NCI-H2196 treated with DMSO at 0.1 percent for 48 hours (cell line): ENCODE results near the gene ARHGEF4.

ENCODE experiments used
- DNase-seq: peaks from one replicate; lab custom pipeline; 2025; ENCODE audit not compliant: unreplicated experiment; lab: John Stamatoyannopoulos, UW

The ARHGEF4 gene

DNA sequence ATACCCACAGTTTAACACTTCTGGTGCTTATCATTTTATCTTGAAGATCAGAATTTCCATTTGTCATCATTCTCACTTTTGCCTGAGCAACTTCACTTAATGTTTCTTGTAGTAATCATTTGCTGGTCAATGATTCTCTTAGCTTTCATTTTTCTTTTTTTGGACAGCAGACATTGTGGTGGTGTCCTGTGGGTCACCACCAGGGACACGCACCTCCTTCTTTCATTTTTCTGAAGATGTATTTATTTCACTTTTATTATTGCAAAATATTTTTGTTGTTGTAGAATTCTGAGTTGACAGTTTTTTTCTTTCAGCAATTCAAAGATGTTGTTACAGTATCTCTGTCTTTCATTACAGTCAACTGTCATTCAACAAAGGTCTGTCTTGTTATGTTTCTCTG, 172.3 kb downstream of the ARHGEF4 start:
- no peak for DNase-seq

- no peak for DNase-seq
Measured at GRCh38 chr2:131009713-131010475, 173.2 kb downstream of the ARHGEF4 start.

- no peak for DNase-seq
Measured at GRCh38 chr2:131010566-131010965, 173.9 kb downstream of the ARHGEF4 start.

- DNase-seq, result no peak
Measured at GRCh38 chr2:131011486-131011885, 174.8 kb downstream of the ARHGEF4 start.

GRCh38 chr2:131014141-131014540, 177.4 kb downstream of the ARHGEF4 start:
- DNase-seq, result no peak

DNA sequence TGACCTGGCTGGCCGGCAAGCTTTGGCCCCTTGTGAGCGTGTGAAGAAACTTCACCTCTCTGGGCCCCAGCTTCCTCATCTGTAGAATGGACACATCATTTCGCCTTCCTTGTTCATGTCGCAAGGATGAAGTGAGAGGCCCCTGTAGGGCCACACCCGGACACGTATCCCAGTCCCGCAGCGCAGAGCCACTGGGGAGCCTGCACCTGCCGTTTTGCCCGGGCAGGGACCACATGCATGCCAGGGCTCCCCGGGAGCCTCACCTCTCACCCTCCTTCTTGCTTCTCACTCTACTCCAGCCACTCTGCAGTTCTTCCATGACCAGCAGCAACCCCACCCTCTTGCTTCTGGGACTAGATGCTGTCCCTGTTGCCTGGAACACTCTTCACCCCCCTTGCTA, 179.1 kb downstream of the ARHGEF4 start:
- no peak for DNase-seq

- DNase-seq, result no peak
Measured at GRCh38 chr2:131016826-131017741, 180.4 kb downstream of the ARHGEF4 start.

DNA sequence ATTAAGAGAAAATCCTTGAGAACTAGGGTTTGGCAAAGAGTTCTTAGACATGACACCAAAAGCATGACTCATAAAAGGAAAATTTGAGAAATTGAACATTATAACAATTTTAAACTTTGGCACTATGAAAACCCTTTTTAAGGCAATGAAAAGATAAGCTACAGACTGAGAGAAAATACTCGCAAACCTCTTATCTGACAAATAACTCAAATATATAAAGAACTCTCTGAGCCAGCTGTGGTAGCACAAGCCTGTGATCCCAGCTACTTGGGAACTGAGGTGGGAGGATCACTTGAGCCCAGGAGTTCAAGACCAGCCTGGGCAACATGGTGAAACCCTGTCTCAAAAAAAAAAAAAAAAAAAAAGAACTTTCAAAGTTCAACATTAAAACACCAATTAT, 186.0 kb downstream of the ARHGEF4 start:
- no peak for DNase-seq

DNA sequence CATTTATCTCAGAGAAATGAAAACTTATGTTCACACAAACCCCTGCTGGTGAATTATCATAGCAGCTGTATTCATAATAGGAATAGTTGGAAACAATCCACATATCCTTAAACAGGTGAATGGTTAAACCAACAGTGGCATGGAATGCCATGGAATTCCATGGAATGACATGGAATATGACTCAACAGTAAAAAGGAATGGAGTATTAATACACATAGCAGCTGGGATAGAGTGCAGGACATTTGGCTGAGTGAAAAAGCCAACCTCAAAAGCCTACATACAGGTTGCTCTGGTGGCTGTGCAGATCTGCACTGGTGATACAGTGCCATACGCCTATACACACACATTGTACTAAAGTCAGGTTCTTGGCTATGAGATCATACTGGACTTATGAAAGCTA, 187.0 kb downstream of the ARHGEF4 start:
- DNase-seq, result no peak

DNA sequence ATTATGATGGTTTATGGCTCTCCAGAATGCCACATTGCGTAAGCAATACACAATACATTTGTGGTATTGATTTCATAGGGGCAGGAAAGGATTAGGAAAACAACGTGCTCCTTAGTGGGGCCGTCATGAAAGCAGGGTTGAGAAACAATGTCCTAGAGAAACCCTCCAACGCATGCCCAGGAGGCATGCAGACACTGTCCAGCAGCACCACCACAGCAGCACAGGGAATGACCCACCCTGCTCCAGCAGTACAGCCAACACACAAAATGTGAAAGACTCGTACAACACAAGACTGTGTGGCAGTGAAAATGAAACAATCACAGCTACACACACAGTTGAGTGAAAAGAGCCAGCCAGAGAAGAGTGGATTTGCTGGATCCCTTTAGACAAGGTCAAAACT, 190.2 kb downstream of the ARHGEF4 start:
- DNase-seq, result no peak

GRCh38 chr2:131027566-131028528, 191.1 kb downstream of the ARHGEF4 start:
- DNase-seq, result no peak

DNA sequence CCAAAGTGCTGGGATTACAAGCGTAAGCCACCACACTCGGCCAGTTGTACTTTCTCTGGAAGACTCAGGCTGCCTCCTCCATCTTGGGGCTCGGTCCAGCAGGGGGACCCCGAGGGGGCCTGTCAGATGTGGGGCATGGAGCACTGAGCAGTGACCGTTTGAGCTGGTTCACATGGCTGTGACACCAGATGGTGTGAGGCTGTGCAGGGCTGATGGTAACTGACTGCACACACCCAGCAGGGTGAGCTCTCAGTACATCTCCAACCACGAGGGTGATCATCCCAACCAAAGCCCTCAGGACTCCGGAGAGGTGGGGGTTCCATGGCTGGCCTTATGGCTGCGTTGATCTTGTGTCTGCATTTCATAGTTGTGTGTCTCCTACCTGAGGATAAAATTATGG, 193.1 kb downstream of the ARHGEF4 start:
- DNase-seq, result no peak

- DNase-seq, result no peak
Measured at GRCh38 chr2:131030478-131030971, 193.8 kb downstream of the ARHGEF4 start.

DNA sequence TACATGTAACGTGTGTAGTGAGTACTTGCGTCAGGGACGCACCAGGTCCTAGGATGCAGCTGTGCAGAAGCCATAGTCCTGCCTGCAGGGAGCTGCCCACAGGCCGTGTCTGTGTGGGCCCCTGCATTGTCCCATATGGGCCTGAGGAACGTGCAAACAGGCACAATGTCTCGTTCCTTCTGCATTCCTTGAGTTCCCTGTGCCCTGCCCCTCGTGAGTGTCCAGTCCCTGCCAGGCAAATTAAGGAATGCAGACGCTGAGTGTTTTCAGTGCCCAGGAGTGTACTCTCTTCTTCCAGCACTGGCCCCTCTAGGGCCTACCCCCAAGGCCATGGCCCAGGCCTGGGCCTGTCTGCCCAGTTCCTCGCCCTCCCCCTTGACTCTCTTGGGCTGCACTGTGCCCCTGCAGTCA, 194.7 kb downstream of the ARHGEF4 start:
- no peak for DNase-seq

DNA sequence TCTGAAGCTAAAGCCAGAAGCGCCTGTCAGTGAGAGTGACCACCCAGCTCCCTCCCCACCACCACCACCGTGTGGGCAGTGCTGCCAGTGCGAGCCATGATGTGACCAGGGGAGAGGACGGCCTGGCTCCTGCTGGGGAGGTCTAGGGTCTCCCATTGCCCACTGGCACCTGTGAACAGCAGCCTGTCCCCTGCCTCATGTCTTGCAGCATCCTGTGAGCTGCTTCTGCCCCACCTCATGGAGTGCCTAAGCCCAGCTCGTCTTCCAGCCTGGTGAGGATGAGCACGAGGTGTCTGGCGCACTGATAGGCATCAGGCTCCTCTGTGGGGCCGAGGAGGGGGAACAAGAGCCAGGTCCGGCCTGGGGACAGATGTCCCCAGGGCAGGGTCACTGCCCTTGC, 195.2 kb downstream of the ARHGEF4 start:
- DNase-seq, result no peak

DNA sequence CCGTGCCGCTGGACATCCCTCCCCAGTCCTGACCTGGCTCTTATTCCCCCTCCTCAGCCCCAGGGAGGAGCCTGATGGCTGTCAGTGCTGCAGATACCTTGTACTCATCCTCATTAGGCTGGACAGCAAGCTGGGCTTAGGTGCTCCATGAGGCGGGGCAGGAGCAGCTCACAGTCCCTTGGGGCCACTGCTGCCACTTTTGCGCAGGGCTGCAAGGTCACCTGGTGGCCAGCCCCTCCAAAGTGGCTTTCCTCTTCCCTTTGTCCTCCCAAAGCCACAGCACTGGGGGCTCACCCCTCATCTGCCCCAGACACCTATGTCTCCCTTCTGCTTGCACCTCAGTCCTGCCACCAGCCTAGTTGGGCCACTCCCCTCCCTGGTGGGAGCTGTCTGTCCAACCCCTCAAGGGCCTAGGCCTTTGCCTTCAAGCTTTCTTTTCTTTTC, 195.7 kb downstream of the ARHGEF4 start:
- no peak for DNase-seq

DNA sequence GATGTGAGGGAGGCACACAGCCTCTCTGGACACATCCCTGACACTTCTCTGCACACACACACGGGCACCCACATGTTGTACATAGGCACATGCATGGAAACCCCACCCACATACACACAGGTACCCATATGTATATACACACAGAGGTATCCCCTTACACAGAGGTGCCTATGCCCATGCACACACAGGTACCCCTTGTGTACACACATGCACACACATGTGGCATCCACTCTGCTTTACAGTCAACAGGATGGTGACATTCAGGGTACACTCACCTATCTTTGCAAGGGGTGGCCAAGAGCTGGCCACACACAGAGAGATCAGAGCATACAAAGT, 197.0 kb downstream of the ARHGEF4 start:
- DNase-seq, result no peak

DNA sequence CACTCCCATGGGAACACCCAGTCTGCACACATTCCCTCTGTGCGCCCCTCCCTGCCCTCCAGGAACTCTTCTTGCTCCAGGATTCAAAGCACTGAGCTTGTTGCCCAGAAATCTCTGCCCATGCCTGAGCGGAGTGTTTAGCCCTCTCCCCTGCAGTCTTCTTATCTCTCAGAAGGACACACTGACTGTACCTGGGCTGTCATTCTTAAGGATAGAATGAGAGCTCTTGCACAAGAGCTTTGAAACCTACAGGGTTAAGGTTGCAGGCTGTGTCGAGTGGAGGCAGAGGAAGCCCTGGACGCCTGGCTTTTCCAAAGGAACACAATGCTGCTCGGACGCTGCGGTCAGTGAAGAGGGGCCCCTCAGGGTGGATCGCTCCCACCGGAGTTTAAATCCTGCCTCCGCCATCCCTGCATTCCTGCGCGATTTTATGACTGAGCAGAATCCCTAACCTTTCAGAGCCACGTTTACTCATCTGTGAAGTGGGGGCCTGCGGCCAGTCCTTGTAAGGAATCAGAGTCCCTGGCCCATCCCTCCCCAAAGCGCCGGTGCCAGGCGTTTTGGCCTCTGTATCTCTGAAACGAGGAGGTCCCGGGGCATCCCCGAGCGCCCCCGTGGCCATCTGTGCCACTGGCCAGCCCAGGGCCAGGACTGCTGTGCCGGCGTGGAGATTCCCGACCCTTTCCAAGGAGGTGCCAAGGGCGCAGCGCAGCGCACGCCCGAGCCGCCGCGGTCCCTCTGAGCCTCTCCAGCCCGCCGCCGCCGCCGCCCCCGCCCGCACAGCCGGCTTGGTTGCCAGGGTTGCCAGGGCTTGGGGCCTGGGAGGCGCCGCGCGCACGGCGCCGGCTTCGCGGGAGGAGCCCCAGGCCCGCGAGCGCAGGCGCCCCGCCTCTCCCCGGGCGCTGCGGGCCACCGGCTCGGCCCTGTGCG, 197.7 kb downstream of the ARHGEF4 start:
- no peak for DNase-seq

DNA sequence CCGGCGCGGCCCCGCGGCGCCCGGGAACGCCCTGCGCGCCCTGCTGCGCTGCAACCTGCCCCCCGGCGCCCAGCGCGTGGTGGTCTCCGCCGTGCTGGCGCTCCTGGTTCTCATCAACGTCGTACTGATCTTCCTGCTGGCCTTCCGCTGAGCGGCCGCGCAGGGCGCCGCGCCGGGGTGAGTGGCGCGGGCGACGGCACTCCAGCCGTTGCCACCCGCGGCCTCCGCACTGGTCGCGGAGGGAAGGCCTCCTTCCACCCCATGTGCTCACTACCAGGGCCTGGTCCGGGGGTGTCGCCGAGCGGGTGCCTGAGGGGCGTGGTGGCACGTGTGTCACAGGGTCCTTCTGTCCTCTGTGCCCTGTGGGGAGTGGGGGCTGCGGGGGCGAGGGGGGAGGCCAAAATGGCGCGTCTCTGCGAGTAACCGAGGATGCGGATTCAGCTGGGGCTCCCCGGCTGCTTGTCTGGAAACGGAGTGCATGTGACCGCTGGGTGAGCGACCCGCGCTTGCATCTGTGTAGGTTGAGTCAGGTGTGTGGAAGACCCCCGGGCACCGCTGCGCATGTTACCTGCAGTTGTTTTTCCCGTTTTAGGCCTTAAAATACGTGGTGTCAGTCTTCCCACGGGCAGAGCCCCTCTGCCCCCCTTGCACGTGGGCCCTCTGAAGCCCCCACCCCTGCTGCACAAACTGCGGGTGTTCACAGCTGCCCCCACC, 198.6 kb downstream of the ARHGEF4 start:
- DNase-seq, result no peak
